NCI-H146 treated with DMSO at 0.1 percent for 48 hours (cell line): ENCODE measurements around the gene ACKR4.
"Not testable (repeated sequence)": the region's sequence is repeated elsewhere in the genome, so short reads cannot be mapped to it uniquely, and the experiment has no call there.

Experiments
- DNase-seq: peaks from one replicate; lab custom pipeline; 2025; ENCODE audit not compliant: unreplicated experiment; lab: John Stamatoyannopoulos, UW

The ACKR4 gene

GRCh38 chr3:132638706-132639105 is 41.6 kb downstream of the ACKR4 start:
- DNase-seq: no peak

GRCh38 chr3:132641427-132641826 is 44.4 kb downstream of the ACKR4 start:
- not testable (repeated sequence) for DNase-seq

- DNase-seq: peak; percentile 78
Measured at GRCh38 chr3:132641837-132642538, 44.9 kb downstream of the ACKR4 start.

- DNase-seq: no peak
Measured at GRCh38 chr3:132642539-132642847, 45.4 kb downstream of the ACKR4 start.

- DNase-seq: no peak
Measured at GRCh38 chr3:132643366-132643765, 46.3 kb downstream of the ACKR4 start.

- no peak for DNase-seq
Measured at GRCh38 chr3:132645058-132645457, 48.0 kb downstream of the ACKR4 start.

- no peak for DNase-seq
Measured at GRCh38 chr3:132650153-132650552, 53.1 kb downstream of the ACKR4 start.
